KBM-7 (cell line): ENCODE data around the gene PRKCA.

Experiments
- DNase-seq: peaks from one replicate; pipeline ENCODE4 v3.0.0-alpha.2; 2015
- in situ Hi-C: fragments of 300-500 bp; cut with MboI; formaldehyde crosslinking; loops from 2 replicates; pipeline ENCODE4 v1.14.3; 2020; ENCODE audit warnings: low sequenced_read_pairs, low pct_unique_long_range_greater_than_20kb, mixed read lengths

PRKCA gene

DNA sequence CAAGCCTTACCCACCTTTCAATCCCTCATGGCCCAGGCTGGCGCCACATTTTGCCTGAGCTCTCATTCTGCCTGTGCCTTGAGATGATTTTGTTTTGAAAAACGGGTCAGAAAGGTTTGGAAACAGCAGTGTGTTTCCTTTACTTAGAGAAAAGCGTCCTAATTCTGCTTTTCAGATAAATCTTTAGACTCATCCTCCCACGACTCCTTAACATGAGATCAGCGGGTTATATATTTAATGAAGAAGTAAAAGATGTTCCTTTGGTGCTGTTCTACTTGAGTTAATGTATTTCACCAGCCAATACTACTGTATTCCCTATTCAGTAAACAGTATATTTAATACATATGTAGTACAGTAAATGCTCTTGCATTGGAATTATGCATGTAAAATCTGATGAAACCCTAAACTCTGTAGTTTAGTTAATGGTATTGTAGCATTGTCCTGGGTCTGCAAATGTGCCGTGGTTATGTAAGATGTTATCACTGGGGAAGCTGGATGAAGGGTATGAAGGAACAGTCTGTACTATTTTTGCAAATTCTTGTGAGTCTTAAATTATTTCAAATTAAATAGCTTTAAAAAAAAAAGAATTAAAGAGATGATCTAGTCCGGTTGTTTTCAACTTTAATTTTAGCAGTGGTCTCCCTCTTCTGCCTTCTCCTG, 333.1 kb downstream of the PRKCA start:
- in situ Hi-C loops: no loop called here
- DNase-seq: no peak

DNA sequence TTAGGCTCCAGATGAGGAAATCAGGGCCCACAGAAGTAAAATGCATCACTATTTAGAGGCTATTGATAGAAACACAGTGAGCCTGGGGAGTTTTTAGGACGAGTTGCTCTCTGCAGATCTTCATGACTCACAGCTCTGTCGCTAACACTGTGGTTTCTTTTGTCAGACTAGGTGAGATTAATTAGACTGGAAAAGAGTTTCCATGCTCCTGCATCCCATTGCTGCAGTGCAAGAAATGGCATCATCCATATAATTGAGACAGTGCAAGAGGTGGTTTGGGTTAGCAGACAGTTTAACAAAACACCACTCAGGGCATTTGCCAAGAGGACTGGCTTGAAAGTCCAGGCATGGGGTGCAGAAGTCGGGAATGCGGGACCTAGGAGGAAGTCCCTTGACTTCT, 333.7 kb downstream of the PRKCA start:
- DNase-seq: no peak
- in situ Hi-C loops: no loop called here

DNA sequence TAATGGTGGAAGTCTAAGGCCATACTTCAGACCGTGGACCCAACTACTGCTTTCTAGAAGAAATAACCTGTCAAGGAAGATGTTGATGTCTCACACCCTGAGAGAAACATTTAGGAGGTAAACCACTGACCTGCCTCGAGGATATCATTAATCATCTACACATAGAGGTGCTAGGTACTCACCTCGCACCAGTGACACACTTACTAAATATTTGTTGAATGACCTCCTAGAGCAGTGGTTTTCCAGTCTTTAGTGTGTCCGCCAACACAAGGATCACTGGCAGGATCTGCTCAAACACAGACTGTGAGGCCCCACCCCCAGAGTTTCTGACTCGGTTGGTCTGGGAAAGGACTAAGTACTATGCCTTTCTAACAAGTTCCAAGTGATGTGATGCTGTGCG, 335.1 kb downstream of the PRKCA start:
- in situ Hi-C loops: no loop called here

DNA sequence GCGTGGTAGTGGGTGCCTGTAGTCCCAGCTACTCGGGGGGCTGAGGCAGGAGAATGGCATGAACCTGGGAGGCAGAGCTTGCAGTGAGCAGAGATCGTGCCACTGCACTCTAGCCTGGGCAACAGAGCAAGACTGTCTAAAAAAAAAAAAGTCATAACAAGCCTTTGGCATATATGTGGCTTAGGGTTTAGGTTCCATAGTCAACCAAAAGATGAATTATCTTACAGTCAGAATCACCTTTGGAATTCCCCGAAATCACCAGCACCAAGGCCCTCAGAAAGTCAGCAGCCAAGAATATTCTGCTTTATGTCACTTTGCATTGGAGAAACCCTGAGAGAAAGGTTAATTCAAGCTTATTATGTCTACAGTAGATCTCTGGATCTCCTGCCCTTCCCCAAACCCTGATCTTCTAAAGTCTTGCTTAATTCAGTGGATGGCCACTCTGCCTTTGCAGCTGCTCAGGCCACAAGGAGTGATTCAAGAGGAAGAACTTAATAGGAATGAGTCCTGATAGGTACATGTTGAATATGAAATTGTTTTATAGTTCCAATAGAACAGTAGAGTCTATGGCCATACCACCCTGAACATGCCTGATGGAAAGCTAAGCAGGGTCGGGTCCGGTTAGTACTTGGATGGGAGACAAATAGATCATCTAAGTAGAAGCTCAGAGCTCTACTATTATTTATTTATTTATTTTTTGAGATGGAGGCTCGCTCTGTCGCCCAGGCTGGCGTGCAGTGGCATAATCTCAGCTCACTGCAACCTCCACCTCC, 336.5 kb downstream of the PRKCA start:
- in situ Hi-C loops: no loop called here
- no peak for DNase-seq

More for the DNA sequence above, 335.1 kb downstream of the PRKCA start:
- no peak for DNase-seq

DNA sequence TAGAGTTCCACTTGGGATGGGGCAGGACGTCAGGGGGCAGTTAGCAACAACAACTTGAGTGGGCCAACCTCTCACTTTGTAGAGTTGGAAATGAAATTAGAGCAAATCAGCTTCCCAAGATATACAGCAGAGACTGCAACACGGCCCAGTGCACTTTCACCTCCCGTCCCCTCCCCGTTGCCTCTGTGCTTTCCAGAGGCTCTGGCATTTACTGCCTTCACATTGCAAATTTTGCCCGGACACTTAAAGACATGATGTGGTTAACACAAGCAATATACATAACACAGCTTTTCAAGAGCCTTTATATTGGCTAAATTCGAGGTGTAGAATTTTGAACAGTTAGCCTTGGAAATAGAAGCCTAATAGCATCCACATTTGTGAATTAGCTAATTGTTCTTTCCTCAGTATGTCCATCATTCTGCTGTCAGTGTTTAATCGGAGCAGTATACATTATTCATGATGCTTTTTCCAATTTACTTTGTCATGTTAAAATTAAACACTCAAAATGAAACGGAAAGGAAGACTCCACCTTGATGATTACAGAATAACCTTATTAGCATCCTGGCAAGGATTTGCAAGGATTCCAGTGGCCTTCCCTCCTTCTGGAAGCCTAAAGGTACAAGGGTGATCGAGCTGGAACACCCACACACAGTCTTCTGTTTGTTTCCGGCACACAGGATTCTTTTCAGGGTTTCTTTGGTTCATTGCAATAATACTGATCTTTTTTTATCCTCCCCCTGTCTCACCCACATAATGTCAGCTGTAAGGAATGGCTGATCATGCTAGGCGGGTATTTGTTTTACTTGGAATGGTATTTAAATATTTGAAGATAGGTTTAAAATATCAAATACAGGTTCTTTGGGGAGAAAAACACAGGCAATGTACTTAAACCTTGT, 341.6 kb downstream of the PRKCA start:
- in situ Hi-C loops: no loop called here
- DNase-seq: no peak

DNA sequence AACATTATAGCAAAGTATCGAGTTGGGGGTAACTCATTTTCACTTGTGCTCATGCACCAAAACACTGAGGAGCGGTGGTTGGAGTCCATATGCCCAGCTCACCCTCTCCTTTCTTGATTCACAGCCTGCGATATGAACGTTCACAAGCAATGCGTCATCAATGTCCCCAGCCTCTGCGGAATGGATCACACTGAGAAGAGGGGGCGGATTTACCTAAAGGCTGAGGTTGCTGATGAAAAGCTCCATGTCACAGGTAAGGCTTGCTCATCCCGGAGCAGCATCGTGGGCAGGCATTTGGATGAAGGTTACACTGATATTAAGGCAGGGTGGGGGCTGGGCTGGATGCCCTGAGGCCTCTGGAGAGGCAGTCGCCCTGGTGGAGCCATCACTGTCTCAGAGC, 342.8 kb downstream of the PRKCA start:
- in situ Hi-C loops: no loop called here

DNA sequence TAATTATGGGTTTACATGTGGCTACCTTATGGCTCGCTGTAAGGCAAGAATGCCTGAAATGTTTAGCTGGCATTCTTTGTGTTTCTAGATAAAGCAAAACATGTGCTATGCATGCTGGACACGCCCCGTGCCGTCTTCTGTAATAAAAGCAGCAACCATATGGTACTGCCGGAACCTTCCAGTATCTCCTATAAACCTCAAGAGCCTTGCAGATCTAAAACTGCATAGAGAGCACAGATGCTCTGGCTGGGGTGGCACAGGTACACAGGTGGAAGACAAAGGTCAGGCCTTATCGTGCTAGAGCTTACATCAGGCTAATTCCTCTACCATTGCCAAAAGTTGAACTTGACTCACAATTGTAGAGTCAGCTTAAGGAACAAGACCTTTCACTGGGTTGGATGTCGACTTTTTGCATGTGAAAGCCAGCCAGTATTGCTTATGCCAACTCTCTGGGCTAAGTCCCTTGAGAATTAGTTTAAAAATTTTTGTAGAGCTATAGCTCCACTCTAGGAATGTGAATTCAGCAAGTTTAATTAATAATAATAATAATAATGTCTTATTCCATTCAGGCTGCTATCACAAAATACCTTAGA, 345.1 kb downstream of the PRKCA start:
- in situ Hi-C loops: no loop called here
- DNase-seq: no peak

More for the DNA sequence above, 342.8 kb downstream of the PRKCA start:
- no peak for DNase-seq

DNA sequence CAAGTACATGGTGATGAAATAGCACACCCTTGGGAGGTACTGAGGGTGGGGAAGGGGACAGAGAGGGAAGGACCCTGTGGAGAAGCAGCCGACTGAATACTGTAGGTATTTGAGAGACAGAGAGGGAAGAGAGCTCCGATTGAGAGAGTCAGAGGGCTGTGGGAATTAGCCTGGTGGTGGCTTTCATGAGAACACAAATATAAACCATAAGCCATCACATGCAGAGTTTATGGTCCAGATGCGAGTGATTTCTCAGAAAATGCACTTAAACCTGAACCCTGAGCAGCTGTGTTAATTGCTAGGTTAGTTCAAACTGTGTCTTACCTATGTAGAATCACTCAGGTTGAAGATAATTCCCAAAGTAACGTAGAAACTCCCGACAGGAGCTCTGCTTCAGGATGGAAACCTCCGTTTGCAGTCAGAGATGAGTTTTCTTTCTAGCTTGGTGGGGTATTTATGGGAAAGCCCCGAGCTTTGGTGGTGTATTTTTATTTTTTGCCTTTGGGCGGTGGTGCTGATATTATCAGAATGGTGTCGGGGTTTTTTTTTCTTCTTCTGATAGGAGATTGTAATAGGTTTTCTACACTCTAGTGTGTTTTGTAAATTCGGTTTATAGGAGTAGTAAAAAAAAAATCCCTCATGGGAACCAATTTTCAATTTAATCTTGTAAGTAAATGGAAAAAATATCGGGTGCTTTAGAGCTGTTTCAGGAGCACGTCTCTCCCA, 347.6 kb downstream of the PRKCA start:
- in situ Hi-C loops: no loop called here
- no peak for DNase-seq

DNA sequence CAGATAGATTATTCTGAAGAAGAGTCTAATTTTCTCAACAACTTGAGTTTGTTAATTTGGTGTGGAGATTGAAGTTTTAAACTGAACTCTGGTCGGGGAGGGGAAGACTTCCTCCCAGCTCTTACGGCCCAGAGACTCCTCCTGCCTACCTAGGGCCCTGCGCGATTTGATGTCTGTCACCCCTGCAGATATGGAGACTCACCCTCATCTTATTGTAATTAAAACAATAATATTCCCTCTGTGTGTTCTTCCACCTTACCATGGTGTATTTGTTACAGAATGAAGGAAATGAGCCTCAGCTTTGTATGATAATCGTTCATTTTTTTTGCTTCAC, 348.1 kb downstream of the PRKCA start:
- in situ Hi-C loops: no loop called here
- DNase-seq: no peak

DNA sequence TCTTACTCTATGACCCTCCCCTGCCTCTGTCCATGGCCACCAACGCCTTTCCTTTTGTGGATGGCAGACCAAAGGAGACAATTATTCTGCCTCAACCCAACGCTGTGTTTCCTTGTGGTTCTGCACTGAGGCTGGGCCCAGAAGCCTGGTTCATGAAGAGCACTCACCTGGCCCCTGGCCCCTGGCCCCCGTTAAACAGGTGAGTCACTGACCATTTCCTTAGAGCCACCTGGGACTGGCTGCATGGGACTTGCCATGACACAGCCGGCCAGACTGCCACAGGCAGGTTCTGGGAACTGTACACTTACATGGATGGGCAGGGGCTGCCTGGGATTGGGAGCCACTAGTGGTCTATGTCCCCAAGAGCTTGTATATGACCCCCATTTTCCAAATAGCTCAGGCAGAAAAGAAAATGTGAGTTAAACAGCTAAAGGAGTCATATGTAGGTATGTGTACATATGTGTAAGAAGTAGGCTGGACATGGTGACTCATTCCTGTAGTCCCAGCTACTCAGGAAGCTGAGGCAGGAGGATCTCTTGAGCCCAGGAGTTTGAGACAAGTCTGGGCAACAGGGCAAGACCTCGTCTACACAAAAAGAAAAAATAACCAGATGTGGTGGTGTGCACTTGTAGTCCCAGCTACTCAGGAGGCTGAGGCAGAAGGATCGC, 350.6 kb downstream of the PRKCA start:
- no peak for DNase-seq
- in situ Hi-C loops: no loop called here

DNA sequence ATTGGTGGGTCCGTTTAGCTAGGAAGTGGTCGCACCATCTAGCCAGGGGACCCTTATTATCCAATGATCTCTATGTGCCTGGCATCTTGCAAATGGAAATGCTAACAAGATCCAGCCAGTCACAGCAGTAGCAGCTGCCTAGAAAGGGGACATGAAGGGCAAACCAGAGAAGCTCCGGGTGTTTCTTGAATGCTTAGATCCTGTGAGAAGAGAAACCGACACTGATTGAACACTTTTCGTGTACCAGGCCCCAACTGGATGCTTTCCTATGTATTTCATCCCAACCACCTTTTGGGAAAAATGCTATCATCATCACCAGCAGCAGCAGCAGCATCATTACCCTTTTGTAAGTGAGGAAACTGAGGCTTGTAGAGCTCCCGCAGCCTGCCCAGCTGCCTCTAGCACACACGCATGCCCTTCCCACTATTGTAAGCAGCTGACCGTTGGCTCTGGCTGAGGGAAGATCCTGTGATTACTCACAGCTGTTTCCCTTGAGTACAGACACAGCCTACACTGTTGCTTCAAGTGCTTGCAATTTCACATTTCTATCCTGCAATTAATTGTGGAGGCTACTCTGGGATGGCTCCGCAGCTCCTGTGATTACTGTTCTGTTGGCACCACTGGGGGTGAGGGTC, 351.8 kb downstream of the PRKCA start:
- in situ Hi-C loops: no loop called here

DNA sequence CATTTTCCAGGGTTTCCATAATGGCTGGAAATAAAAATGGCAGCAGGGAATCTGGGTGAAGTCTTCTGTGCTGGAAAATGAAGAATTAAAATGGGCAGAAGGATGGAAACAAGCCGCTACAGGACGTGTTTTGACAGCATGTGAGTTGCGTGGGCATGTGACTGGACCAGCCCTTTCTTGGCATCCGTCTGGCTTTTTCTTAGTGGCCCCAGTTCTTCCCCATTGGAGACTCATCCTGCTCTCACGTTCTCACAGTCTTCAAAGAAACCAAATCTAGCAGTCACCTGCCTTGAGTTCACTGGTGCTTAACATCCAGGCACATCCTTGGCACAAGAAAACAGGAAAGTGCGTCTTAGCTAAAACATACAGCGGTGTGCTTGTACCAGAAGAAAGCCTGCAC, 352.4 kb downstream of the PRKCA start:
- no peak for DNase-seq
- in situ Hi-C loops: no loop called here

More for the DNA sequence above, 351.8 kb downstream of the PRKCA start:
- DNase-seq: no peak

DNA sequence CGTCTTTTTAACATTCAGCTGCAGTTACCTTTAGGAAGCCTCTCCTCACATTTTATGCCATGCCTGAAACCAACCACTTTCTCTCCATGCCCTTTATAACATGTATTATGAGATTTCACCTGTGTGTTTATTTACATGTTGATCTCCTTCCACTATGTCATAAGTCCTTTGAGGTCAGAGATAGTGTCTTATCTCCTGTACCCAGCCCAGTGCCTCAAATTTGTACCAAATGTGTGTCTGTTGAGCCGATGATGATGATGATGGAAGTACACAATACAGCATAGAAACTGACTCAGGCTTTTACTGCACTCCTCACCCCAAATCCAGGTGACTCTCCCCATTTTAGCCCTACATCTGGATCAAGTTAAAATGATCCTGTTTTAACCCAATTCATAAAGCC, 353.0 kb downstream of the PRKCA start:
- DNase-seq: no peak
- in situ Hi-C loops: no loop called here

DNA sequence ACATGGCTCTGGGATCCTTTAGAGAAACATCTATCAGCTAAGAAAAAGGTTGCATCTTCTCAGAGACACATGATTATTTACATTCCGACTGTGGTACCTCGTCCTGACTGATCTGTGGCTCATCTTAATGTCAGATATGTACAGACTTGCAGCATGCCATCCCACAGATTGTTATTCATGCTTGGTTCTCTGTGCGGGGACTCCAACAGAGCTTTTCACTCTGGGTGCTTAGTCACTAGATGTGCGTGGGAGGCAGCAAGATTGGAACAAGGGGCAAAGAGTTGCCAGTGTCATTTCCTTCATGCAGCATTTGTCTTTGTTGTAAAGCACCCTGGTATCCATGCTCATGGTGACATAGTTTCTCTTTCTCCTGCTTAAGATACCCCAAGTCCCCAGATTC, 353.4 kb downstream of the PRKCA start:
- in situ Hi-C loops: no loop called here
- no peak for DNase-seq

DNA sequence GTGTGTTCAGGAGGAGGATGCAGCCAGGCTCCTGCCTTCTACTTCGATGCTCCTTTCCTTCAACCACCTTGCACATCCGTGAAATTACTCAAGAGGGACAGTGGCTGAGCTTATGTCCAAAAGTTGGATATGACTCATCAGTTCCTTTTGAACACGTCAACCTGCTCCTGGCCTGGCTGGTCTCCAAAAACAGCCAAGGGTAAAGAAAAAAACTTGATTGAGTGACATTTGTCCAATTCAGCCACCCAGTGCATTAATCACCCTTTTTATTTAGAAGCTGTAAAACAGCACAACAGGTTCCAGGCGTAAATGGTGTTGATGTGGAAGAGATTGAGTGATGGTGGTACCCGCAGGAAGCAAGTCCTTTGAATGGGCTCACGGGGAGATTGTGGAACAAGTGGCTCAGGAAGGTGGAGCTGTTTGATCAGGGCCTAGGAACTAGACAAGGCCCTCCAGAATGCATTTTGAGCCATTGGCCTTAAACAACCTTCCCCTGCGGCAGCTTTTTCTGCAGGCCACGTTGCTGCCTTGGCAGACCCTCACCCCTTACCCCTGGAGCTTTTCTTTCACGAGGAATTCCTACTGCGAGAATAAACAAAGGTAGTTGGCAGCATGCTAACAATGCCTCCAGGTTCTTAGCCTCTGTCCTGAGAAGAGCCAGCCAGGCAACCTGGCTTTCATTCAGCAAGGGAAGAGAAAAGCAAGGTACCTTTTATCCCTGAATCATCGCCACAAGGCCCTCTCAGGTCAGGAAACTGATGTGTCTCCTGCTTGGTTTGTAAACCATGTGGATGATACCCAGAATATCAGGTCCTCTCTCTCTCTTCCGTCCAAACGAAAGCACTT, 359.2 kb downstream of the PRKCA start:
- in situ Hi-C loops: no loop called here
- DNase-seq: peak; percentile 4

DNA sequence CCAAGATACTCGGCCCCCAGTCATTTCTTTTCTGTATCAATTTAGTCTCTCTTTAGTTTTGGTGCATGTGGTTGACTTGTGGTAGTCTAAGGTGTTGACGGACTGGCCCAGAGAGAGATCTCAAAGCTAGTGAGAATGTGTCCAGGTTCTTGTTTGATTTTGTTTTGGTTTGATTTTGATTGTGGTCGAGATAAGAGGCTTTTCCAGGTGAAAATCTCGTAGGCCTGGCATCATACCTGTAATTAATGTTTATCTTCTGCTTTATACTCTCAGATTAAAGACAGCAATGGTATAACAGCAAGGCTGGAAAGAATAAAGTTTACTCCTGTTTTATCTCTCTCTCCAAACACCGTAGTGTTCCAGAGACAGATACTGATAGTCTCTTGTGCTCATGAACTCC, 360.1 kb downstream of the PRKCA start:
- in situ Hi-C loops: no loop called here
- no peak for DNase-seq

DNA sequence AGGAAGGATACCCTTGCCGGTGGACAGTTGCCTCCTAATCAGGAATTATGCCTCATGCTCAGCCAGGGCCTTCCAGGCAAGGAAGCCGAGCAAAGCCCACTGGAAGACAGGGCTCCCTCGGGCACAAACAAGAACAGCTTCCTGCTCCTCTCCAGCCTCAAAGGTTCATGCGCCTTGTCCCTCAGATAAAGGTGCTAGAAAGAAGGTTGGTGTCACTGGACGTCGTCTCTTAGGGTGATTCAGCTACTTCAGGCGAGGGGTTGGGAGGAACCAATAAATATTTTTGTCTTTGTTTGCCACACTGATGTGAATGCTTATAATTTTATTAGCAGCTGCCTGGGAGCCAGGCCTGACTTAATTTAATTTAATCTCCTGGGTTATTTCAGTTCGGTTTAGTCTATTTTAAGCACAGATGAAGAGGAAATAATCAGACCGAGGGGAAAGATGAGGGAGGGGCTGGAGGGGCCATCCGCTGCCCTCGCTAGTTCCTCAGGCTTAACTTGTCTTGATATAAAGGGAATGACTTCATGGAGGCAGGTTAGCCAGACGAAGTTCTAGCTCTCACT, 360.7 kb downstream of the PRKCA start:
- in situ Hi-C loops: no loop called here
- no peak for DNase-seq
